ENCODE measurements around the gene EPB41L3.

DNA sequence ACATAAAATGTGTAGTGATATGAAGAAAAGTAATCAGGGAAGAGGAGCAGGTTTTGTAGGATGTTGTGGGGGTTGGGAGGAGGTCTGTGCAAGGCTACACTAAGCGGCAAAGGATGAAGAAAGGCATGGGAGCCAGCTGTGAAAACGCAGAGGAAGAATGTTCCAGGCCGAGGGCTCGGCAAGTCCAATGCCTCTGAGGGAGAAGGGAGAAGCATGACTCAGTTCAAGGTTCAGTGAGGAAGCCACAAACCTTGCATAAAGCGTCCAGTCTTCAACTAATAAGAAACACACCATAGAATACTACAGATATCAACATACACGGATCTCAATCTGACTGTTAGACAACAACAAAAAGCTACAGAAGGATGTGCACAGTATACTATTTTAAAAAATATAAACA lies 16.2 kb downstream of the EPB41L3 start:
- TF ChIP-seq, protein P1, sequence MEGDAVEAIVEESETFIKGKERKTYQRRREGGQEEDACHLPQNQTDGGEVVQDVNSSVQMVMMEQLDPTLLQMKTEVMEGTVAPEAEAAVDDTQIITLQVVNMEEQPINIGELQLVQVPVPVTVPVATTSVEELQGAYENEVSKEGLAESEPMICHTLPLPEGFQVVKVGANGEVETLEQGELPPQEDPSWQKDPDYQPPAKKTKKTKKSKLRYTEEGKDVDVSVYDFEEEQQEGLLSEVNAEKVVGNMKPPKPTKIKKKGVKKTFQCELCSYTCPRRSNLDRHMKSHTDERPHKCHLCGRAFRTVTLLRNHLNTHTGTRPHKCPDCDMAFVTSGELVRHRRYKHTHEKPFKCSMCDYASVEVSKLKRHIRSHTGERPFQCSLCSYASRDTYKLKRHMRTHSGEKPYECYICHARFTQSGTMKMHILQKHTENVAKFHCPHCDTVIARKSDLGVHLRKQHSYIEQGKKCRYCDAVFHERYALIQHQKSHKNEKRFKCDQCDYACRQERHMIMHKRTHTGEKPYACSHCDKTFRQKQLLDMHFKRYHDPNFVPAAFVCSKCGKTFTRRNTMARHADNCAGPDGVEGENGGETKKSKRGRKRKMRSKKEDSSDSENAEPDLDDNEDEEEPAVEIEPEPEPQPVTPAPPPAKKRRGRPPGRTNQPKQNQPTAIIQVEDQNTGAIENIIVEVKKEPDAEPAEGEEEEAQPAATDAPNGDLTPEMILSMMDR (conservative IDR thresholded peaks at IDR 0.05 in 1 of 2, IDR thresholded peaks at IDR 0.05 in 1 of 2; ENCODE audit: low read depth in 1 of 2, low read length in 2 of 2): no peak
- TF ChIP-seq EZH2 (IDR thresholded peaks at IDR 0.05; ENCODE audit: low read length, missing control alignments): no peak

All from fibroblast of lung (primary cell).